CD14-positive monocyte (primary cell): ENCODE measurements around the gene TSEN54. TPM values are rescaled to one million over a fixed set of nuclear protein-coding genes. Genes with fewer than 3 reads are reported as not detected.

Experiments used
- DNase-seq, 3 donors: peaks; one replicate each; pipeline ENCODE4 v3.0.0-alpha.2; 2011 to 2022
- H2AFZ ChIP-seq: 2 replicates; pipeline ENCODE4 v1.6.0; 2012; ENCODE audit warnings: mild to moderate bottlenecking, low read depth, low read length, inconsistent platforms; ENCODE audit not compliant: insufficient read depth, poor library complexity, severe bottlenecking
- H3K27ac ChIP-seq, 2 donors: 1 replicate in 1 of 2; 2 replicates in 1 of 2; pipeline ENCODE4 v1.5.1; 2012 to 2013; ENCODE audit warnings: low read length in 2 of 2, control low read depth in 1 of 2, inconsistent platforms in 1 of 2, low read depth in 1 of 2, mild to moderate bottlenecking in 1 of 2
- H3K27me3 ChIP-seq, 2 donors: one replicate each; pipeline versions ENCODE4 v1.6.0 to v1.6.1; 2011 to 2013; ENCODE audit warnings: low read length in 2 of 2; ENCODE audit not compliant: control insufficient read depth in 2 of 2, insufficient read depth in 2 of 2
- H3K36me3 ChIP-seq, 2 donors: replicated peaks in 1 of 2; 1 replicate in 1 of 2; 2 replicates in 1 of 2; pipeline versions ENCODE4 v1.5.1 to v1.6.1; 2012 to 2013; ENCODE audit warnings: low read length in 2 of 2, control low read depth in 1 of 2, inconsistent platforms in 1 of 2, mild to moderate bottlenecking in 1 of 2; ENCODE audit not compliant: insufficient read depth in 2 of 2, control insufficient read depth in 1 of 2
- H3K4me1 ChIP-seq, 2 donors: 1 replicate in 1 of 2; 2 replicates in 1 of 2; pipeline versions ENCODE4 v1.5.1 to v1.6.1; 2012 to 2013; ENCODE audit warnings: low read length in 2 of 2, control low read depth in 1 of 2, inconsistent platforms in 1 of 2, mild to moderate bottlenecking in 1 of 2, moderate library complexity in 1 of 2; ENCODE audit not compliant: insufficient read depth in 2 of 2, control insufficient read depth in 1 of 2
- H3K4me2 ChIP-seq: replicated peaks from 2 replicates; pipeline ENCODE3; 2012; ENCODE audit warnings: low read length, moderate library complexity, mild to moderate bottlenecking; ENCODE audit not compliant: poor library complexity, severe bottlenecking; ENCODE audit errors: extremely low read depth
- H3K4me3 ChIP-seq, 3 experiments: fragments of 200-600 bp in 1 of 3; sonication (generic) in 1 of 3; replicated peaks in 1 of 3; 1 replicate in 2 of 3; 2 replicates in 1 of 3; pipeline ENCODE4 v1.5.1; 2011 to 2013; ENCODE audit warnings: low read length in 3 of 3, mild to moderate bottlenecking in 3 of 3, control low read depth in 2 of 3, low read depth in 2 of 3, inconsistent platforms in 1 of 3, moderate library complexity in 1 of 3
- H3K79me2 ChIP-seq: 2 replicates; pipeline ENCODE4 v1.6.0; 2012; ENCODE audit warnings: mild to moderate bottlenecking, control low read depth, inconsistent platforms, low read length, moderate library complexity; ENCODE audit not compliant: insufficient read depth
- H3K9ac ChIP-seq: 2 replicates; pipeline ENCODE4 v1.6.0; 2017; ENCODE audit warnings: low read length, mild to moderate bottlenecking; ENCODE audit not compliant: insufficient read depth, poor library complexity, severe bottlenecking
- H3K9me3 ChIP-seq, 2 donors: replicated peaks in 1 of 2; 1 replicate in 1 of 2; 2 replicates in 1 of 2; pipeline versions ENCODE4 v1.5.1 to v1.6.1; 2012 to 2013; ENCODE audit warnings: low read length in 2 of 2, control low read depth in 1 of 2; ENCODE audit not compliant: control insufficient read depth in 1 of 2, insufficient read depth in 1 of 2
- H4K20me1 ChIP-seq: 2 replicates; pipeline ENCODE4 v1.6.0; 2012; ENCODE audit warnings: mild to moderate bottlenecking, low read length, control low read depth, moderate library complexity; ENCODE audit not compliant: insufficient read depth
- H3K27ac Mint-ChIP-seq, 7 donors: one replicate each; pipeline ENCODE4 v1.8.0; 2020; ENCODE audit warnings: mild to moderate bottlenecking in 7 of 7, mixed read lengths in 7 of 7, moderate library complexity in 6 of 7, inconsistent platforms in 2 of 7
- H3K27me3 Mint-ChIP-seq, 3 donors: one replicate each; pipeline ENCODE4 v1.8.0; 2021 to 2022; ENCODE audit warnings: low read depth in 3 of 3, mild to moderate bottlenecking in 3 of 3, mixed read lengths in 3 of 3, moderate library complexity in 3 of 3, inconsistent platforms in 1 of 3
- H3K36me3 Mint-ChIP-seq, 2 donors: one replicate each; pipeline ENCODE4 v1.8.0; 2020; ENCODE audit warnings: mixed read lengths in 2 of 2, inconsistent platforms in 1 of 2, mild to moderate bottlenecking in 1 of 2
- H3K4me1 Mint-ChIP-seq: one replicate; pipeline ENCODE4 v1.8.0; 2020; ENCODE audit warnings: mild to moderate bottlenecking, mixed read lengths
- H3K4me3 Mint-ChIP-seq, 2 donors: one replicate each; pipeline ENCODE4 v1.8.0; 2020; ENCODE audit warnings: mild to moderate bottlenecking in 2 of 2, mixed read lengths in 2 of 2, moderate library complexity in 1 of 2
- H3K9me3 Mint-ChIP-seq, 7 donors: one replicate each; pipeline ENCODE4 v1.8.0; 2020 to 2022; ENCODE audit warnings: mixed read lengths in 7 of 7, mild to moderate bottlenecking in 6 of 7, moderate library complexity in 6 of 7, inconsistent platforms in 2 of 7
- CTCF ChIP-seq: fragments of 200-600 bp; IDR thresholded peaks from one replicate; pipeline ENCODE4 v1.8.0; 2022; ENCODE audit warnings: antibody characterized with exemption, mild to moderate bottlenecking
- WGBS: methylation state at CpG from one replicate; pipeline ENCODE4 v1.1.5; 2013; ENCODE audit warnings: missing lambda C conversion rate; ENCODE audit not compliant: insufficient coverage; 5-methylcytosine and 5-hydroxymethylcytosine counted together
- intact Hi-C, 2 donors: fragments of 100-400 bp; cut with micrococcal nuclease; formaldehyde crosslinking; loops; one replicate each; pipeline versions ENCODE4 v1.15.0 to v1.15.1; 2023
- polyA plus RNA-seq, 3 donors: library from polyadenylated mRNA; depleted of rRNA in 1 of 3; unstranded in 2 of 3; stranded (reverse) in 1 of 3; fragments of 300-500 nt in 2 of 3; fragments of >200 nt in 1 of 3; fragmentation: Illumina TruSeq in 2 of 3; gene quantifications; 1 replicate in 2 of 3; 2 replicates in 1 of 3; pipeline ENCODE4 v1.2.3, GENCODE V29; 2012 to 2021

Gene TSEN54
- polyA plus RNA-seq, 3 donors, result 10.3 to 13.6 (median 11.8) TPM

- Histone ChIP-seq H3K36me3 (peaks cover 1 to 6% of the 10 kb centered on the region in 2 donors), H3K27me3 (no peaks in the 10 kb centered on the region), H3K4me2 (no peak overlapping the region), H3K9ac (no peak overlapping the region), H2AFZ (no peak overlapping the region), H3K4me3 (no peak overlapping the region), H3K9me3 (no peaks in the 10 kb centered on the region), H3K79me2 (no peaks in the 10 kb centered on the region), H3K27ac (no peak overlapping the region), H3K4me1 (no peaks in the 10 kb centered on the region), H4K20me1 (no peaks in the 10 kb centered on the region)
- peaks cover 6% of the 10 kb centered on the region for H3K4me1 Mint-ChIP-seq
- H3K9me3 Mint-ChIP-seq, result peaks cover 0 to 2% (median 0%) of the 10 kb centered on the region in 7 donors
- no peak for TF ChIP-seq CTCF
- no peak for DNase-seq
- peaks cover 4% of the 10 kb centered on the region in 2 donors for H3K36me3 Mint-ChIP-seq
- H3K27me3 Mint-ChIP-seq, result peaks cover 0 to 2% (median 0%) of the 10 kb centered on the region in 3 donors
- intact Hi-C loops, result loop anchor here in 1 of 2 donors (10.0 kb wide), 1 partner anchor 80 kb away; no protein-coding TSS in a partner anchor
- no peak overlapping the region for H3K4me3 Mint-ChIP-seq
- H3K27ac Mint-ChIP-seq, result no peak overlapping the region
- 86% methylated on average over 4 of the region's 4 CpGs for WGBS
Measured at GRCh38 chr17:75505152-75505409, 11.2 kb upstream of the TSEN54 start.

- Histone ChIP-seq H2AFZ (no peak overlapping the region), H3K27me3 (no peaks in the 10 kb centered on the region), H4K20me1 (no peaks in the 10 kb centered on the region), H3K9me3 (no peaks in the 10 kb centered on the region), H3K36me3 (peaks cover 0 to under 1% of the 10 kb centered on the region in 2 donors), H3K4me3 (no peak overlapping the region), H3K27ac (no peak overlapping the region), H3K79me2 (no peaks in the 10 kb centered on the region), H3K9ac (no peak overlapping the region), H3K4me1 (no peaks in the 10 kb centered on the region), H3K4me2 (no peak overlapping the region)
- Mint-ChIP-seq H3K4me1 (peaks cover 6% of the 10 kb centered on the region), H3K27me3 (peaks cover 0 to 2% (median 2%) of the 10 kb centered on the region in 3 donors), H3K9me3 (peaks cover 0 to 2% (median 0%) of the 10 kb centered on the region in 7 donors), H3K27ac (no peak overlapping the region), H3K36me3 (no peaks in the 10 kb centered on the region), H3K4me3 (no peak overlapping the region)
- intact Hi-C loops, result loop anchor here in 1 of 2 donors (10.0 kb wide), 1 partner anchor 81 kb away; no protein-coding TSS in a partner anchor
- 96% methylated on average over 13 of the region's 15 CpGs for WGBS
- DNase-seq, result no peak
- TF ChIP-seq CTCF, result no peak
Measured at GRCh38 chr17:75505640-75506039, 10.7 kb upstream of the TSEN54 start.
